H1 (cell line): Measurements from ENCODE around the gene HIVEP3. TPM values are rescaled to one million over a fixed set of nuclear protein-coding genes. Genes with fewer than 3 reads are reported as not detected.

ENCODE experiments used
- CTCF ChIA-PET: fragments of 300-600 bp; sonication (Branson Sonifier 250); formaldehyde crosslinking; loops from one replicate; lab custom pipeline; 2021; ENCODE audit not compliant: partially characterized antibody; lab: Charles Lee
- POLR2A ChIA-PET: fragments of 300-600 bp; sonication (Branson Sonifier 250); formaldehyde crosslinking; loops from one replicate; lab custom pipeline; 2021; ENCODE audit warnings: inconsistent platforms; ENCODE audit not compliant: partially characterized antibody; lab: Charles Lee
- DNase-seq, 2 experiments: peaks; one replicate each; pipeline versions ENCODE4 v3.0.0 to v3.0.0-alpha.2; 2010 to 2022; ENCODE audit warnings: low spot score in 2 of 2, low read depth in 1 of 2, mixed read lengths in 1 of 2
- FAIRE-seq: peaks from 2 replicates; lab custom pipeline; 2011; peaks lifted over from hg19 to GRCh38; lab: Jason Lieb, UNC
- H2AFZ ChIP-seq: 2 replicates; pipeline ENCODE4 v1.8.1; 2012; ENCODE audit warnings: low read length, inconsistent platforms
- H2AK5ac ChIP-seq: 2 replicates; pipeline ENCODE4 v1.6.1; 2013; ENCODE audit warnings: low read depth, low read length
- H2BK120ac ChIP-seq: replicated peaks from 2 replicates; pipeline ENCODE3; 2013; ENCODE audit warnings: low read depth, low read length, inconsistent platforms
- H2BK12ac ChIP-seq: 2 replicates; pipeline ENCODE4 v1.6.1; 2013; ENCODE audit warnings: low read depth, low read length
- H2BK15ac ChIP-seq: 2 replicates; pipeline ENCODE4 v1.6.1; 2013; ENCODE audit warnings: low read length
- H2BK20ac ChIP-seq: 2 replicates; pipeline ENCODE4 v1.6.1; 2013; ENCODE audit warnings: low read length
- H2BK5ac ChIP-seq: 2 replicates; pipeline ENCODE4 v1.6.1; 2013; ENCODE audit warnings: low read depth, low read length
- H3K14ac ChIP-seq: 2 replicates; pipeline ENCODE4 v1.6.1; 2013; ENCODE audit warnings: inconsistent platforms; ENCODE audit not compliant: insufficient read length
- H3K18ac ChIP-seq: 2 replicates; pipeline ENCODE4 v1.6.1; 2013; ENCODE audit warnings: low read length; ENCODE audit errors: extremely low read depth
- H3K23ac ChIP-seq: 2 replicates; pipeline ENCODE4 v1.6.1; 2013; ENCODE audit warnings: inconsistent platforms; ENCODE audit not compliant: insufficient read length
- H3K23me2 ChIP-seq: 2 replicates; pipeline ENCODE4 v1.6.1; 2013; ENCODE audit warnings: low read depth, low read length
- H3K27ac ChIP-seq: 2 replicates; pipeline ENCODE4 v1.6.1; 2011; ENCODE audit warnings: low read depth, low read length, inconsistent platforms
- H3K27me3 ChIP-seq, 4 experiments: replicated peaks in 1 of 4; 1 replicate in 1 of 4; 2 replicates in 3 of 4; pipeline versions ENCODE4 v1.6.1 to v1.8.1; 2011 to 2013; ENCODE audit warnings: low read length in 3 of 4, mild to moderate bottlenecking in 3 of 4, inconsistent platforms in 2 of 4, mixed read lengths in 2 of 4, moderate library complexity in 1 of 4; ENCODE audit not compliant: control insufficient read depth in 3 of 4, insufficient read depth in 3 of 4; ENCODE audit errors: extremely low read depth in 1 of 4
- H3K36me3 ChIP-seq, 4 experiments: 2 replicates each; pipeline versions ENCODE4 v1.6.1 to v1.8.1; 2011 to 2013; ENCODE audit warnings: mild to moderate bottlenecking in 4 of 4, low read length in 3 of 4, moderate library complexity in 2 of 4, control low read depth in 1 of 4, inconsistent platforms in 1 of 4; ENCODE audit not compliant: insufficient read depth in 4 of 4, control insufficient read depth in 2 of 4
- H3K4ac ChIP-seq: replicated peaks from 2 replicates; pipeline ENCODE3; 2013; ENCODE audit warnings: low read length, low read depth, mixed read lengths, inconsistent platforms; ENCODE audit not compliant: insufficient read length
- H3K4me1 ChIP-seq, 4 experiments: replicated peaks in 1 of 4; 1 replicate in 1 of 4; 2 replicates in 3 of 4; pipeline versions ENCODE4 v1.6.1 to v1.8.1; 2011 to 2013; ENCODE audit warnings: low read length in 3 of 4, inconsistent platforms in 2 of 4, mixed read lengths in 1 of 4; ENCODE audit not compliant: insufficient read depth in 4 of 4, control insufficient read depth in 3 of 4
- H3K4me2 ChIP-seq, 2 experiments: 2 replicates each; pipeline versions ENCODE4 v1.6.1 to v1.8.1; 2011 to 2013; ENCODE audit warnings: low read depth in 2 of 2, low read length in 2 of 2, control low read depth in 1 of 2, inconsistent platforms in 1 of 2, mild to moderate bottlenecking in 1 of 2; ENCODE audit not compliant: insufficient read depth in 1 of 2
- H3K4me3 ChIP-seq, 4 experiments: fragments of 200-600, 300-600 bp in 1 of 4; sonication (generic), shearing (Covaris generic), sonication (Bioruptor Twin) in 1 of 4; 2 replicates each; pipeline versions ENCODE4 v1.5.1 to v1.8.1; 2011 to 2016; ENCODE audit warnings: low read length in 4 of 4, low read depth in 3 of 4, control low read depth in 2 of 4, inconsistent platforms in 2 of 4, mild to moderate bottlenecking in 2 of 4, mixed read lengths in 1 of 4, moderate library complexity in 1 of 4; ENCODE audit not compliant: insufficient read depth in 2 of 4; ENCODE audit errors: extremely low read depth in 1 of 4
- H3K56ac ChIP-seq: replicated peaks from 2 replicates; pipeline ENCODE3; 2013; ENCODE audit warnings: low read depth, mild to moderate bottlenecking, mixed read lengths, low read length, inconsistent platforms; ENCODE audit not compliant: insufficient read length
- H3K79me1 ChIP-seq: 2 replicates; pipeline ENCODE4 v1.6.1; 2013; ENCODE audit warnings: low read depth, low read length, control low read depth
- H3K79me2 ChIP-seq, 2 experiments: 2 replicates each; pipeline versions ENCODE4 v1.6.1 to v1.8.1; 2012 to 2013; ENCODE audit warnings: low read length in 2 of 2, mild to moderate bottlenecking in 2 of 2, inconsistent platforms in 1 of 2; ENCODE audit not compliant: insufficient read depth in 2 of 2, control insufficient read depth in 1 of 2
- H3K9ac ChIP-seq, 4 experiments: replicated peaks in 1 of 4; 1 replicate in 1 of 4; 2 replicates in 3 of 4; pipeline versions ENCODE4 v1.6.1 to v1.8.1; 2011 to 2013; ENCODE audit warnings: low read depth in 3 of 4, low read length in 3 of 4, control low read depth in 2 of 4, mild to moderate bottlenecking in 2 of 4, moderate library complexity in 2 of 4, inconsistent platforms in 1 of 4; ENCODE audit errors: extremely low read depth in 1 of 4
- H3K9me3 ChIP-seq, 2 experiments: 2 replicates each; pipeline versions ENCODE4 v1.6.1 to v1.8.1; 2012 to 2013; ENCODE audit warnings: mild to moderate bottlenecking in 2 of 2, moderate library complexity in 2 of 2, control low read depth in 1 of 2, inconsistent platforms in 1 of 2, low read depth in 1 of 2, low read length in 1 of 2, mixed read lengths in 1 of 2; ENCODE audit not compliant: insufficient read depth in 2 of 2
- H4K20me1 ChIP-seq, 2 experiments: replicated peaks in 1 of 2; 2 replicates each; pipeline versions ENCODE3 to v1.8.1; 2011 to 2013; ENCODE audit warnings: inconsistent platforms in 2 of 2, low read length in 2 of 2, mild to moderate bottlenecking in 1 of 2; ENCODE audit not compliant: insufficient read depth in 2 of 2, control insufficient read depth in 1 of 2
- H4K5ac ChIP-seq: 2 replicates; pipeline ENCODE4 v1.6.1; 2013; ENCODE audit warnings: low read length, low read depth, mixed read lengths, inconsistent platforms; ENCODE audit not compliant: insufficient read length
- H4K8ac ChIP-seq: 2 replicates; pipeline ENCODE4 v1.8.0; 2013; ENCODE audit warnings: mild to moderate bottlenecking, moderate library complexity, low read length, inconsistent platforms; ENCODE audit not compliant: insufficient read depth; ENCODE audit errors: extremely low read depth
- H4K91ac ChIP-seq: replicated peaks from 2 replicates; pipeline ENCODE3; 2013; ENCODE audit warnings: low read length, mixed read lengths, inconsistent platforms; ENCODE audit not compliant: insufficient read length
- CHD1 ChIP-seq: IDR thresholded peaks from 2 replicates; pipeline ENCODE4 v1.6.1; 2012; ENCODE audit warnings: low read depth, low read length, improper control_type of control experiment
- POU5F1 ChIP-seq: IDR thresholded peaks from 2 replicates; pipeline ENCODE4 v1.6.1; 2011; ENCODE audit warnings: low read depth, mild to moderate bottlenecking, low read length, moderate library complexity
- RAD21 ChIP-seq, 2 experiments: IDR thresholded peaks in 1 of 2; conservative IDR thresholded peaks in 1 of 2; 2 replicates each; pipeline ENCODE4 v1.6.1; 2011; ENCODE audit warnings: low read depth in 2 of 2, low read length in 2 of 2, improper control_type of control experiment in 1 of 2, inconsistent platforms in 1 of 2, mild to moderate bottlenecking in 1 of 2, moderate library complexity in 1 of 2
- ZNF274 ChIP-seq: IDR thresholded peaks from 2 replicates; pipeline ENCODE4 v1.7.0; 2012; ENCODE audit warnings: low read length, borderline replicate concordance; ENCODE audit errors: extremely low read depth
- WGBS, 2 experiments: shearing (Covaris generic) in 1 of 2; methylation state at CpG; one replicate each; pipeline versions ENCODE4 v1.1.6 to v1.1.7; 2013 to 2015; ENCODE audit warnings: low lambda C conversion rate in 2 of 2, mixed read lengths in 2 of 2, inconsistent platforms in 1 of 2, low coverage in 1 of 2, missing lambda C conversion rate in 1 of 2; ENCODE audit not compliant: insufficient replicate concordance in 2 of 2, insufficient coverage in 1 of 2, insufficient read length in 1 of 2; ENCODE audit errors: extremely low coverage in 1 of 2, missing lambda C conversion rate in 1 of 2; 5-methylcytosine and 5-hydroxymethylcytosine counted together
- polyA plus RNA-seq, 7 experiments: library from polyadenylated mRNA; depleted of rRNA in 3 of 7; stranded (reverse) in 5 of 7; unstranded in 2 of 7; fragments of >200 nt in 5 of 7; fragments of 200-250 nt in 2 of 7; gene quantifications; 1 replicate in 5 of 7; 2 replicates in 1 of 7; 4 replicates in 1 of 7; pipeline versions ENCODE4 v1.2.1 to v1.2.3, GENCODE V29; 2011 to 2013; ENCODE audit warnings: missing spikeins in 2 of 7, mixed read lengths in 2 of 7
- total RNA-seq: library from RNA; stranded (reverse); fragmentation: NEBNext Ultra II Directional; extraction: Animal tissue kit (Norgen Biotek cat#: 25700); gene quantifications from 2 replicates; pipeline ENCODE4 v1.2.1, GENCODE V29; 2021
- TF ChIP-seq, protein P1 (sequence below), 3 experiments: IDR thresholded peaks; 1 replicate in 2 of 3; 2 replicates in 1 of 3; pipeline versions ENCODE4 v1.5.1 to v1.6.1; 2011; ENCODE audit warnings: low read length in 3 of 3, mild to moderate bottlenecking in 3 of 3, inconsistent platforms in 2 of 3, low read depth in 1 of 3, moderate library complexity in 1 of 3; ENCODE audit not compliant: insufficient read depth in 1 of 3; ENCODE audit errors: control extremely low read depth in 1 of 3

The HIVEP3 gene
- total and polyA plus RNA-seq, 2 of the 8 experiments (the other 6 are each of a cell fraction or from before 2014, with no cell fraction given) = 0.24 to 0.69 TPM

DNA sequence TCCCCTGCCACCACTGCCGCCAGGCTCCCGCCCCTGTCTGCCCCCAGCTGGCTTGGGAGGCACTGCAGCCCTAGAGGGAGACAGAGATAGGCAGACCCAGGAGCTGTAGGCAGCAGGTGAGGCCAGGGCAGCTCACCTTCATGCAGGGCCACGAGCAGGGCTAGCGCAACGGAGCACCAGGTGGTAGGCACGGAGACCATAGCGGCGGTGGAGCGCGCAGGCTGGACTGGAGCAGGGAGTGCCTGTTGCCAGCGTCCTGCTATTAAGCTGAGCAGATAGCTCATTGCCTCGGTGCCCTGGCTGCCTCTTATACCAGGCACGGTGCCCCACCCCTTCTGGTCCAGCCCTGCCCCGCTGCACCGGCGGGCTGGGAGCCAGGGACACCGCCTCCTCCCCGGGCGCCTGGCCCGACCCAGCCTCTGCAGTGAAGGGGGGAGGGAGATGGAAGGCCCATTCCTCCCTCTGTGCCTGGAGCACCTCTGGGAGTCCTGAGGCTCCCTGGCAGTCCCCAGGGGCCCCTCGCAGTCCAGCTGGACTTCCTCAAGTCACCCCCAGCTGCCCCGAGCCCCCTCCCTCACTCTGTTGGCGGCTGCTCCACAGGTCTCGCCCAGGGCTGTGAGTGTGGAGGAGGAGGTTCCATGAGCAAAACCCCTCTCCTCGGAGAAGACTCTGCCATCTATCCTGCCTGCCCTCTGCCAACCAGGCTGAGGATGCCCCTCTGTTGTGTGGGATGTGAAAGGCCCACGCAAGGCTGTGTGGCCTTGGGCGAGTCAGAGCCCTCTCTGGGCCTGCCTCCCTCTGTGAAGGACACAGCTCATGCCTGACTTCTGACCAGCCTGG, 434.1 kb downstream of the HIVEP3 start, which contains the start of gene EDN2:
Gene EDN2 (minus strand): TSS at position 282 of the 840 bp plus-strand sequence. CDS start 82 bp downstream, at position 200.
- DNase-seq = no peak
- ChIA-PET CTCF (interaction anchor here (0.7 to 14.9 kb wide), 26 partner anchors 8 to 221 kb away, joined by 3 to 205 read pairs (median 6); no protein-coding TSS in a partner anchor), POLR2A (interaction anchor here (1.2 to 2.5 kb wide), 3 partner anchors 8 to 11 kb away, joined by 5 to 21 read pairs (median 6); no protein-coding TSS in a partner anchor)
- H2BK15ac ChIP-seq = peak within 1 kb of the TSS; percentile 88
- no peak within 1 kb of the TSS for H3K27ac ChIP-seq
- no peak within 1 kb of the TSS for H3K56ac ChIP-seq
- WGBS, 2 experiments = 83% methylated on average over 26 of the region's 27 CpGs; no CpG with 5 or more reads in 1 of the 2 experiments
- TF ChIP-seq CHD1 (no peak), POU5F1 (no peak), RAD21 (IDR thresholded peaks at IDR 0.05 in 1 of 2, conservative IDR thresholded peaks at IDR 0.05 in 1 of 2; ENCODE audit: low read depth in 2 of 2, low read length in 2 of 2) (peak; percentile 31 to 45; a peak in 3 of 4 replicates), ZNF274 (no peak)
- TF ChIP-seq, protein P1, sequence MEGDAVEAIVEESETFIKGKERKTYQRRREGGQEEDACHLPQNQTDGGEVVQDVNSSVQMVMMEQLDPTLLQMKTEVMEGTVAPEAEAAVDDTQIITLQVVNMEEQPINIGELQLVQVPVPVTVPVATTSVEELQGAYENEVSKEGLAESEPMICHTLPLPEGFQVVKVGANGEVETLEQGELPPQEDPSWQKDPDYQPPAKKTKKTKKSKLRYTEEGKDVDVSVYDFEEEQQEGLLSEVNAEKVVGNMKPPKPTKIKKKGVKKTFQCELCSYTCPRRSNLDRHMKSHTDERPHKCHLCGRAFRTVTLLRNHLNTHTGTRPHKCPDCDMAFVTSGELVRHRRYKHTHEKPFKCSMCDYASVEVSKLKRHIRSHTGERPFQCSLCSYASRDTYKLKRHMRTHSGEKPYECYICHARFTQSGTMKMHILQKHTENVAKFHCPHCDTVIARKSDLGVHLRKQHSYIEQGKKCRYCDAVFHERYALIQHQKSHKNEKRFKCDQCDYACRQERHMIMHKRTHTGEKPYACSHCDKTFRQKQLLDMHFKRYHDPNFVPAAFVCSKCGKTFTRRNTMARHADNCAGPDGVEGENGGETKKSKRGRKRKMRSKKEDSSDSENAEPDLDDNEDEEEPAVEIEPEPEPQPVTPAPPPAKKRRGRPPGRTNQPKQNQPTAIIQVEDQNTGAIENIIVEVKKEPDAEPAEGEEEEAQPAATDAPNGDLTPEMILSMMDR (IDR thresholded peaks at IDR 0.05; ENCODE audit: control extremely low read depth in 1 of 3, insufficient read depth in 1 of 3, low read depth in 1 of 3, low read length in 3 of 3) = peak in 2 of 3 experiments; percentile 64 to 68; a peak in 3 of 4 replicates
- H3K36me3 ChIP-seq = no peaks in the 10 kb centered on the region
- peaks cover 13 to 31% (median 24%) of the 10 kb centered on the region in 4 experiments for H3K4me1 ChIP-seq
- peak within 1 kb of the TSS; percentile 67 for H4K91ac ChIP-seq
- no peaks in the 10 kb centered on the region for H3K79me2 ChIP-seq
- no peak within 1 kb of the TSS for H2BK120ac ChIP-seq
- no peak within 1 kb of the TSS for H3K4me3 ChIP-seq
- no peak for FAIRE-seq
- H3K14ac ChIP-seq = no peak within 1 kb of the TSS
- no peak within 1 kb of the TSS; a peak in 1 of 4 replicates for H3K4me2 ChIP-seq
- peaks cover 4% of the 10 kb centered on the region; the same call in 1 of the 2 replicates for H3K23me2 ChIP-seq
- H3K9me3 ChIP-seq = no peaks in the 10 kb centered on the region
- H4K20me1 ChIP-seq = peaks cover 0 to 1% of the 10 kb centered on the region in 2 experiments
- H3K4ac ChIP-seq = peak within 1 kb of the TSS; percentile 32
- no peak within 1 kb of the TSS for H4K5ac ChIP-seq
- peaks cover 0 to 2% (median 0%) of the 10 kb centered on the region in 4 experiments; a peak in 2 of 7 replicates for H3K27me3 ChIP-seq
- H3K18ac ChIP-seq = peak within 1 kb of the TSS; percentile 26
- no peak within 1 kb of the TSS; the same call in 1 of the 2 replicates for H4K8ac ChIP-seq
- H2AFZ ChIP-seq = no peak within 1 kb of the TSS
- H2BK12ac ChIP-seq = peak within 1 kb of the TSS; percentile 95
- peak within 1 kb of the TSS; percentile 89; the same call in 1 of the 2 replicates for H2BK5ac ChIP-seq
- no peak within 1 kb of the TSS for H3K9ac ChIP-seq
- no peak within 1 kb of the TSS for H3K23ac ChIP-seq
- H2AK5ac ChIP-seq = peak within 1 kb of the TSS; percentile 86; the same call in 1 of the 2 replicates
- peak within 1 kb of the TSS; percentile 93; the same call in 1 of the 2 replicates for H2BK20ac ChIP-seq
- H3K79me1 ChIP-seq = no peaks in the 10 kb centered on the region
